ENCODE measurements around the gene REXO5.

REXO5 gene

GRCh38 chr16:20814784-20815183 is 8.5 kb downstream of the REXO5 start:
- no peak for TF ChIP-seq FOXP2 (optimal IDR thresholded peaks at IDR 0.05; ENCODE audit: borderline replicate concordance, extremely low read depth, extremely low read length, insufficient read depth)
- no peak for TF ChIP-seq SIN3A (IDR thresholded peaks at IDR 0.05; ENCODE audit: borderline replicate concordance, insufficient read depth, low read length)
- no peak for TF ChIP-seq TAF1 (IDR thresholded peaks at IDR 0.05; ENCODE audit: borderline replicate concordance, insufficient read depth, low read length)
- TF ChIP-seq, protein P1, sequence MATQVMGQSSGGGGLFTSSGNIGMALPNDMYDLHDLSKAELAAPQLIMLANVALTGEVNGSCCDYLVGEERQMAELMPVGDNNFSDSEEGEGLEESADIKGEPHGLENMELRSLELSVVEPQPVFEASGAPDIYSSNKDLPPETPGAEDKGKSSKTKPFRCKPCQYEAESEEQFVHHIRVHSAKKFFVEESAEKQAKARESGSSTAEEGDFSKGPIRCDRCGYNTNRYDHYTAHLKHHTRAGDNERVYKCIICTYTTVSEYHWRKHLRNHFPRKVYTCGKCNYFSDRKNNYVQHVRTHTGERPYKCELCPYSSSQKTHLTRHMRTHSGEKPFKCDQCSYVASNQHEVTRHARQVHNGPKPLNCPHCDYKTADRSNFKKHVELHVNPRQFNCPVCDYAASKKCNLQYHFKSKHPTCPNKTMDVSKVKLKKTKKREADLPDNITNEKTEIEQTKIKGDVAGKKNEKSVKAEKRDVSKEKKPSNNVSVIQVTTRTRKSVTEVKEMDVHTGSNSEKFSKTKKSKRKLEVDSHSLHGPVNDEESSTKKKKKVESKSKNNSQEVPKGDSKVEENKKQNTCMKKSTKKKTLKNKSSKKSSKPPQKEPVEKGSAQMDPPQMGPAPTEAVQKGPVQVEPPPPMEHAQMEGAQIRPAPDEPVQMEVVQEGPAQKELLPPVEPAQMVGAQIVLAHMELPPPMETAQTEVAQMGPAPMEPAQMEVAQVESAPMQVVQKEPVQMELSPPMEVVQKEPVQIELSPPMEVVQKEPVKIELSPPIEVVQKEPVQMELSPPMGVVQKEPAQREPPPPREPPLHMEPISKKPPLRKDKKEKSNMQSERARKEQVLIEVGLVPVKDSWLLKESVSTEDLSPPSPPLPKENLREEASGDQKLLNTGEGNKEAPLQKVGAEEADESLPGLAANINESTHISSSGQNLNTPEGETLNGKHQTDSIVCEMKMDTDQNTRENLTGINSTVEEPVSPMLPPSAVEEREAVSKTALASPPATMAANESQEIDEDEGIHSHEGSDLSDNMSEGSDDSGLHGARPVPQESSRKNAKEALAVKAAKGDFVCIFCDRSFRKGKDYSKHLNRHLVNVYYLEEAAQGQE (IDR thresholded peaks at IDR 0.05; ENCODE audit: insufficient read depth in 1 of 2, low read depth in 2 of 2, low read length in 2 of 2): no peak
- no peak for TF ChIP-seq POLR2AphosphoS5 (IDR thresholded peaks at IDR 0.05; ENCODE audit: low read depth, low read length)

DNA sequence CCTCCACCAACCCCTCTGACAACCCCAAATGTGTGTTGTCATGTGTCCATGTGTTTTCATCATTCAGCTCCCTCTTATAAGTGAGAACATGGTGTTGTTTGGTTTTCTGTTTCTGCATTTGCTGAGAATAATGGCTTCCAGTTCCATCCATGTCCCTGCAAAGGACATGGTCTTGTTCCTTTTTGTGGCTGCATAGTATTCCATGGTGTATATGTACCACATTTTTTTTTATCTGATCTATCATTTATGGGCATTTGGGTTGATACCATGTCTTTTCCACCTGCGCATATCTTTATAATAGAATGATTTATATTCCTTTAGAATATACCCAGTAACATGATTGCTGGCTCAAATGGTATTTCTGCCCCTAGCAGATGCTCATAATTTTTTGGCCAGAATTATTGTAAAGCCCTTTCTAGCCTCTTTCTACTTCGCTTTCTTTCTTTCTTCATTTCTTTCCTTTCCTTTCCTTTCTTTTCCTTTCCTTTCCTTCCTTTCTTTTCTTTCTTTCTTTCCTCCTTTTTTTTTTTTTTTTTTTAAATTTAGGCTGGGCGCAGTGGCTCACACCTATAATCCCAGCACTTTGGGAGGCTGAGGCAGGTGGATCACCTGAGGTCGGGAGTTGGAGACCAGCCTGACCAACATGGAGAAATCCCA is 12.7 kb downstream of the REXO5 start:
- TF ChIP-seq, protein P1 (IDR thresholded peaks at IDR 0.05; ENCODE audit: insufficient read depth in 1 of 2, low read depth in 2 of 2, low read length in 2 of 2): no peak
- TF ChIP-seq FOXP2 (optimal IDR thresholded peaks at IDR 0.05; ENCODE audit: borderline replicate concordance, extremely low read depth, extremely low read length, insufficient read depth) (no peak), TAF1 (IDR thresholded peaks at IDR 0.05; ENCODE audit: borderline replicate concordance, insufficient read depth, low read length) (no peak), POLR2AphosphoS5 (IDR thresholded peaks at IDR 0.05; ENCODE audit: low read depth, low read length) (no peak), SIN3A (IDR thresholded peaks at IDR 0.05; ENCODE audit: borderline replicate concordance, insufficient read depth, low read length) (no peak)

GRCh38 chr16:20821682-20822081 is 15.4 kb downstream of the REXO5 start:
- no peak for TF ChIP-seq TAF1 (IDR thresholded peaks at IDR 0.05; ENCODE audit: borderline replicate concordance, insufficient read depth, low read length)
- TF ChIP-seq SIN3A (IDR thresholded peaks at IDR 0.05; ENCODE audit: borderline replicate concordance, insufficient read depth, low read length): no peak
- TF ChIP-seq POLR2AphosphoS5 (IDR thresholded peaks at IDR 0.05; ENCODE audit: low read depth, low read length): no peak
- TF ChIP-seq, protein P1 (IDR thresholded peaks at IDR 0.05; ENCODE audit: insufficient read depth in 1 of 2, low read depth in 2 of 2, low read length in 2 of 2): no peak
- no peak for TF ChIP-seq FOXP2 (optimal IDR thresholded peaks at IDR 0.05; ENCODE audit: borderline replicate concordance, extremely low read depth, extremely low read length, insufficient read depth)

DNA sequence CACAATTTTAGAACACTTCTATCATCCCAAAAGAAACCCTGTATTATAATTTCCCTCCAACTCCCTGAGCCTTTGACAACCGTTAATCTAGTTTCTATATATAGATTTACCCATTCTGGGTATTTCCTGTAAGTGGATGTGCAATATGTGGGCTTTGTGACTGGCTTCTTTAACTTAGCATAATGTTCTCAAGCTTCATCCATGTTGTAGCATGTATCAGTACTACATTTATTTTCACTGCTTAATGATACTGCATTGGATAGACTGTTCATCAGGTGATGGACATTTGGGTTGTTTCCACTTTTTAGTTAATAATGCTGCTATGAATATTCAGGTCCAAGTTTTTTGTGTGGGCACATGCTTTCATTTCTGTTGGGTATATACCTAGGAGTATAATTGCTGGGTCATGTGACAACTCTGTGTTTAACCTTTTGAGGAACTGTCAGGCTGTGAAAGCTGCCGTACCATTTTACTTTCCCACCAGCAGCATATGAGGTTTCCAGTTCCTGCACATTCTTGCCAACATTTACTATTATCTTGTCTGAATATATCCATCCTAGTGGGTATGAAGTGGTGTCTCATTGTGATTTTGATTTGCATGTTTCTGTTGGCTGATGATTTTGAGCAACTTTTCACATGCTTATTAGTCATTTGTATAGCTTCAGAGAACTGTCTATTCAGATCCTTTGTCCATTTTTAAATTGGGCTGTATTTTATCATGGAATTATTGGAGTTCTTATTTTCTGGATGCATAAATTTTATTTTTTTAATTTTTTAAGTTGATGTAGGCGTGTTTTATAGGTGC is 16.4 kb downstream of the REXO5 start:
- no peak for TF ChIP-seq TAF1 (IDR thresholded peaks at IDR 0.05; ENCODE audit: borderline replicate concordance, insufficient read depth, low read length)
- TF ChIP-seq FOXP2 (optimal IDR thresholded peaks at IDR 0.05; ENCODE audit: borderline replicate concordance, extremely low read depth, extremely low read length, insufficient read depth): no peak
- TF ChIP-seq SIN3A (IDR thresholded peaks at IDR 0.05; ENCODE audit: borderline replicate concordance, insufficient read depth, low read length): no peak

DNA sequence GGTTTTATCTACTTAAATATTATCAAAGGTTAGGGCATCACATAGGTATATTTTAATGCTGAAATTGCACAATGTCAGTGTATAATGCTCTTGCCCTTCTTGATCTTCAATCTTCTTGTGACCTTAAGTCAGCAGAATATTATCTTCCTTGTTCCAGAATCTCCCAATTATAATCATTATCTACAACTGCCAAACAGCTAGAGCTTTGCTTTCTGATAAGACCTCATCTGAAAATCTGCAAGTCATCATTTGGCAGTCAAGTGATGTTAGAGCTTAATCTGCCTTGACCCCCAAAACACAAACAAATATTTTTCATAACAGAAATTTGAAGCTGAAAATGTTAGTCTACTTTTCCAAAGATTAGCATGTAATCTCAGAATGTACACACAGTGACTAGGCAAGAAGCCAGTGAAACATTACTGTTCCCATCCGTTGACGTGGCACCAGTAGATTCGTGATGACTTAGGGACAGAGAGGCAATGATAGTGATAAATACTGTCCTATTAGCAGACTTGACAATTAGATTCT is 19.8 kb downstream of the REXO5 start:
- TF ChIP-seq TAF1 (IDR thresholded peaks at IDR 0.05; ENCODE audit: borderline replicate concordance, insufficient read depth, low read length) (no peak), FOXP2 (optimal IDR thresholded peaks at IDR 0.05; ENCODE audit: borderline replicate concordance, extremely low read depth, extremely low read length, insufficient read depth) (no peak)

All from PFSK-1 (cell line).